HEK293 (cell line): ENCODE results near the gene ADSS1.

Source experiments
- CTCF ChIA-PET: fragments of 350-600 bp; formaldehyde crosslinking; extraction: SDS; loops from one replicate; lab custom pipeline; 2021; ENCODE audit warnings: antibody characterized with exemption; lab: Yijun Ruan, JAX
- POLR2A ChIA-PET: fragments of 300-600 bp; formaldehyde crosslinking; extraction: SDS; loops from one replicate; lab custom pipeline; 2020; ENCODE audit warnings: antibody characterized with exemption, inconsistent platforms; lab: Yijun Ruan, JAX
- H3K27ac ChIP-seq: fragments of 200-500 bp; sonication (Bioruptor generic); 2 replicates; pipeline ENCODE4 v1.5.1; 2014; ENCODE audit warnings: low read depth, low read length, control low read depth, inconsistent platforms; ENCODE audit errors: extremely low read depth
- H3K36me3 ChIP-seq, 2 experiments: fragments of 200-500 bp in 1 of 2; sonication (Bioruptor generic) in 1 of 2; 1 replicate in 1 of 2; 2 replicates in 1 of 2; pipeline ENCODE4 v1.5.1; 2014 to 2017; ENCODE audit warnings: inconsistent platforms in 2 of 2, low read length in 2 of 2; ENCODE audit not compliant: control insufficient read depth in 2 of 2, insufficient read depth in 1 of 2
- H3K4me1 ChIP-seq: fragments of 200-500 bp; sonication (Bioruptor generic); 2 replicates; pipeline ENCODE4 v1.5.1; 2014; ENCODE audit warnings: mild to moderate bottlenecking, low read length, inconsistent platforms; ENCODE audit not compliant: control insufficient read depth, insufficient read depth
- H3K4me3 ChIP-seq: 2 replicates; pipeline ENCODE4 v1.5.1; 2011; ENCODE audit warnings: low read depth, mild to moderate bottlenecking, control low read depth, low read length, moderate library complexity
- H3K9me3 ChIP-seq: fragments of 200-500 bp; sonication (Bioruptor generic); 2 replicates; pipeline ENCODE4 v1.5.1; 2014; ENCODE audit warnings: low read depth, low read length, inconsistent platforms; ENCODE audit not compliant: control insufficient read depth, insufficient read depth
- HOXA7 ChIP-seq: sonication (generic); formaldehyde crosslinking; IDR thresholded peaks from 2 replicates; pipeline ENCODE4 v1.8.1; 2022; ENCODE audit warnings: missing genetic modification reagents, borderline replicate concordance
- SETDB1 ChIP-seq: IDR thresholded peaks from one replicate; pipeline ENCODE4 v1.6.1; 2017; ENCODE audit warnings: mild to moderate bottlenecking, low read length, moderate library complexity, mixed read lengths; ENCODE audit not compliant: insufficient read length
- SP2 ChIP-seq: fragments of 450-650 bp; formaldehyde crosslinking; IDR thresholded peaks from 2 replicates; pipeline ENCODE4 v1.5.1; 2016; ENCODE audit warnings: missing biosample characterization, missing genetic modification characterization
- SP3 ChIP-seq: fragments of 450-650 bp; formaldehyde crosslinking; IDR thresholded peaks from 2 replicates; pipeline ENCODE4 v1.5.1; 2016; ENCODE audit warnings: missing biosample characterization, missing genetic modification characterization
- ZBTB17 ChIP-seq: fragments of 450-650 bp; formaldehyde crosslinking; IDR thresholded peaks from 2 replicates; pipeline ENCODE4 v1.5.1; 2016; ENCODE audit warnings: missing biosample characterization, missing genetic modification characterization
- ZBTB8A ChIP-seq: fragments of 450-650 bp; formaldehyde crosslinking; IDR thresholded peaks from 2 replicates; pipeline ENCODE4 v1.5.1; 2016; ENCODE audit warnings: missing biosample characterization, missing genetic modification characterization
- ZNF114 ChIP-seq: fragments of 450-650 bp; formaldehyde crosslinking; IDR thresholded peaks from 2 replicates; pipeline ENCODE4 v1.5.0; 2017; ENCODE audit warnings: missing biosample characterization, missing genetic modification characterization
- ZNF184 ChIP-seq: fragments of 450-650 bp; IDR thresholded peaks from 2 replicates; pipeline ENCODE4 v1.5.1; 2018; ENCODE audit warnings: missing biosample characterization, mild to moderate bottlenecking, missing genetic modification characterization
- ZNF214 ChIP-seq: fragments of 450-650 bp; formaldehyde crosslinking; IDR thresholded peaks from 2 replicates; pipeline ENCODE4 v1.5.1; 2017; ENCODE audit warnings: missing biosample characterization, mild to moderate bottlenecking, missing genetic modification characterization, borderline replicate concordance
- ZNF24 ChIP-seq: fragments of 450-650 bp; formaldehyde crosslinking; IDR thresholded peaks from 2 replicates; pipeline ENCODE4 v1.5.1; 2016; ENCODE audit warnings: missing biosample characterization, missing genetic modification characterization
- ZNF416 ChIP-seq: fragments of 450-650 bp; formaldehyde crosslinking; IDR thresholded peaks from 2 replicates; pipeline ENCODE4 v1.5.1; 2016; ENCODE audit warnings: missing biosample characterization, missing genetic modification characterization
- ZNF433 ChIP-seq: fragments of 450-650 bp; formaldehyde crosslinking; IDR thresholded peaks from 2 replicates; pipeline ENCODE4 v1.5.1; 2016; ENCODE audit warnings: missing biosample characterization, missing genetic modification characterization, low read depth
- ZNF544 ChIP-seq: fragments of 450-650 bp; formaldehyde crosslinking; IDR thresholded peaks from 2 replicates; pipeline ENCODE4 v1.5.0; 2017; ENCODE audit warnings: missing biosample characterization, missing genetic modification characterization
- ZNF555 ChIP-seq: fragments of 450-650 bp; formaldehyde crosslinking; conservative IDR thresholded peaks from 2 replicates; pipeline ENCODE4 v1.5.1; 2017; ENCODE audit warnings: missing biosample characterization, mild to moderate bottlenecking, missing genetic modification characterization, inconsistent platforms
- ZNF558 ChIP-seq: fragments of 450-650 bp; formaldehyde crosslinking; IDR thresholded peaks from 2 replicates; pipeline ENCODE4 v1.5.1; 2016; ENCODE audit warnings: missing biosample characterization, missing genetic modification characterization
- ZNF561 ChIP-seq: fragments of 450-650 bp; IDR thresholded peaks from 2 replicates; pipeline ENCODE4 v1.5.1; 2018; ENCODE audit warnings: missing biosample characterization, missing genetic modification characterization, borderline replicate concordance
- ZNF596 ChIP-seq: fragments of 450-650 bp; IDR thresholded peaks from 2 replicates; pipeline ENCODE4 v1.5.0; 2018; ENCODE audit warnings: missing biosample characterization, mild to moderate bottlenecking, missing genetic modification characterization, moderate library complexity
- ZNF610 ChIP-seq: fragments of 450-650 bp; formaldehyde crosslinking; IDR thresholded peaks from 2 replicates; pipeline ENCODE4 v1.5.1; 2016; ENCODE audit warnings: missing biosample characterization, missing genetic modification characterization, borderline replicate concordance
- ZNF626 ChIP-seq: fragments of 450-650 bp; sonication (Bioruptor Pico); formaldehyde crosslinking; IDR thresholded peaks from 2 replicates; pipeline ENCODE4 v1.5.1; 2018; ENCODE audit warnings: missing biosample characterization, missing genetic modification characterization, inconsistent platforms
- ZNF664 ChIP-seq: fragments of 450-650 bp; formaldehyde crosslinking; IDR thresholded peaks from 2 replicates; pipeline ENCODE4 v1.5.1; 2016; ENCODE audit warnings: missing biosample characterization, missing genetic modification characterization
- ZNF701 ChIP-seq: fragments of 450-650 bp; formaldehyde crosslinking; IDR thresholded peaks from 2 replicates; pipeline ENCODE4 v1.5.1; 2016; ENCODE audit warnings: missing biosample characterization, missing genetic modification characterization
- TF ChIP-seq, protein P1 (sequence below): fragments of 450-650 bp; formaldehyde crosslinking; IDR thresholded peaks from 2 replicates; pipeline ENCODE4 v1.5.1; 2017; ENCODE audit warnings: missing biosample characterization, missing genetic modification characterization
- TF ChIP-seq, protein P2 (sequence below): fragments of 450-650 bp; formaldehyde crosslinking; IDR thresholded peaks from 2 replicates; pipeline ENCODE4 v1.5.1; 2016; ENCODE audit warnings: missing biosample characterization, missing genetic modification characterization

Gene ADSS1

DNA sequence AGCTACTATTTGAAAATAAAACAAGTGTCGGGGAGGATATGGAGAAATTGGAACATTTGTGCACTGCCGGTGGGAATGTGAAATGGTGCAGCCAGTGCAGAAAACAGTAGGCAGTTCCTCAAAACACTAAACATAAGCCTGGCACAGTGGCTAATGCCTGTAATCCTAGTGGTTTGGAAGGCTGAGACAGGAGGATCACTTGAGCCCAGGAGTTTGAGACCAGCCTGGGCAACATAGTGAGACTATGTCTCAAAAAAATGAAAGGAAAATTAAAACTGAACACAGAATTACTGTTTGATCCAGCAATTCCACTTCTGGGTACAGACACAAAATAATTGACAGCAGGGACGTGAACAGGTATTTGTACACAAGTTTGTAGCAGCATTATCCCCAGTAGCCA, 41.5 kb downstream of the ADSS1 start (continued):
- TF ChIP-seq, protein P1, sequence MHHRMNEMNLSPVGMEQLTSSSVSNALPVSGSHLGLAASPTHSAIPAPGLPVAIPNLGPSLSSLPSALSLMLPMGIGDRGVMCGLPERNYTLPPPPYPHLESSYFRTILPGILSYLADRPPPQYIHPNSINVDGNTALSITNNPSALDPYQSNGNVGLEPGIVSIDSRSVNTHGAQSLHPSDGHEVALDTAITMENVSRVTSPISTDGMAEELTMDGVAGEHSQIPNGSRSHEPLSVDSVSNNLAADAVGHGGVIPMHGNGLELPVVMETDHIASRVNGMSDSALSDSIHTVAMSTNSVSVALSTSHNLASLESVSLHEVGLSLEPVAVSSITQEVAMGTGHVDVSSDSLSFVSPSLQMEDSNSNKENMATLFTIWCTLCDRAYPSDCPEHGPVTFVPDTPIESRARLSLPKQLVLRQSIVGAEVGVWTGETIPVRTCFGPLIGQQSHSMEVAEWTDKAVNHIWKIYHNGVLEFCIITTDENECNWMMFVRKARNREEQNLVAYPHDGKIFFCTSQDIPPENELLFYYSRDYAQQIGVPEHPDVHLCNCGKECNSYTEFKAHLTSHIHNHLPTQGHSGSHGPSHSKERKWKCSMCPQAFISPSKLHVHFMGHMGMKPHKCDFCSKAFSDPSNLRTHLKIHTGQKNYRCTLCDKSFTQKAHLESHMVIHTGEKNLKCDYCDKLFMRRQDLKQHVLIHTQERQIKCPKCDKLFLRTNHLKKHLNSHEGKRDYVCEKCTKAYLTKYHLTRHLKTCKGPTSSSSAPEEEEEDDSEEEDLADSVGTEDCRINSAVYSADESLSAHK (tag by site-specific recombination): no peak
- no peak for TF ChIP-seq SP2 (tag by site-specific recombination)

DNA sequence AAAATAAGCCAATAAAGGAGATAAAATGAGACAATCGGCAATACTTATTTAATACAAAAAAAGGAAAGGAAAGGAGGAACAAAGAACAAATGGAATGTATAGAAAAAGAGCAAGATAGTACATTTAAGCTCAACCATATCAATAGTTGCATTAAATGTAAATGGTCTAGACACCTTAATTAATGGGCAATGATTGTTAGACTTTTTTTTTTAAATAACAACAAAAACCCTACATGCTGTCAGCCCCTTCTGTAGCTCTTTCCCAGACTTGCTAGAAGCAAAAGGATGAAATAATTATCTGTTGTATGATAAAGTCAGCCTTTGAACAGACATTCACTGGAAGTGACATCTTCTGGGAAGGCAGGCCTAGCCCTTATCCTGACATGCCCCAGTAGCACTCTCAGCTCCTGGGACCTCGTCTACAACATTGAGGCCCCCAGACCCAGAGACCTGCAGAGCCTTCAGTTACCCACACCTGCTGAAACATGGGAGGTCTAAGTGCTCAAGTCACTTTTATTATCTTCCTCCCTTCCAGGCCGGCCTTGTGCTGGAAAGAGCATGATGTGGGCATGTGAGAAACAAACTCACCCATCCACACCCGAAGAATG, 42.3 kb downstream of the ADSS1 start:
- POLR2A ChIA-PET: interaction anchor here (2.0 kb wide), 1 partner anchor 13 kb away, joined by 8 read pairs; the partner anchor contains the start of gene SIVA1
- no peak overlapping the region for H3K27ac ChIP-seq
- H3K9me3 ChIP-seq: no peaks in the 10 kb centered on the region

GRCh38 chr14:104766863-104767633, 43.0 kb downstream of the ADSS1 start:
- Histone ChIP-seq H3K4me3 (no peak overlapping the region), H3K27ac (no peak overlapping the region), H3K36me3 (peaks cover 2 to 29% of the 10 kb centered on the region in 2 experiments; a peak in 2 of 3 replicates), H3K9me3 (no peaks in the 10 kb centered on the region), H3K4me1 (peaks cover 4% of the 10 kb centered on the region; the same call in 1 of the 2 replicates)
- POLR2A ChIA-PET: no interaction called here
- TF ChIP-seq ZNF558 (tag by site-specific recombination) (no peak), ZNF24 (no peak), ZNF544 (tag by site-specific recombination) (no peak), SP3 (tag by site-specific recombination) (no peak), ZNF596 (tag by site-specific recombination) (no peak), ZNF555 (tag by site-specific recombination) (no peak), ZNF610 (tag by site-specific recombination) (no peak), ZNF184 (tag by site-specific recombination) (no peak), ZNF664 (tag by site-specific recombination) (no peak), ZNF701 (tag by site-specific recombination) (no peak), ZNF561 (tag by site-specific recombination) (no peak), ZBTB8A (tag by site-specific recombination) (no peak), ZNF214 (no peak), ZBTB17 (tag by site-specific recombination) (no peak), ZNF416 (tag by site-specific recombination) (no peak), ZNF626 (tag by site-specific recombination) (no peak), ZNF114 (tag by site-specific recombination) (no peak)
- TF ChIP-seq, protein P2, sequence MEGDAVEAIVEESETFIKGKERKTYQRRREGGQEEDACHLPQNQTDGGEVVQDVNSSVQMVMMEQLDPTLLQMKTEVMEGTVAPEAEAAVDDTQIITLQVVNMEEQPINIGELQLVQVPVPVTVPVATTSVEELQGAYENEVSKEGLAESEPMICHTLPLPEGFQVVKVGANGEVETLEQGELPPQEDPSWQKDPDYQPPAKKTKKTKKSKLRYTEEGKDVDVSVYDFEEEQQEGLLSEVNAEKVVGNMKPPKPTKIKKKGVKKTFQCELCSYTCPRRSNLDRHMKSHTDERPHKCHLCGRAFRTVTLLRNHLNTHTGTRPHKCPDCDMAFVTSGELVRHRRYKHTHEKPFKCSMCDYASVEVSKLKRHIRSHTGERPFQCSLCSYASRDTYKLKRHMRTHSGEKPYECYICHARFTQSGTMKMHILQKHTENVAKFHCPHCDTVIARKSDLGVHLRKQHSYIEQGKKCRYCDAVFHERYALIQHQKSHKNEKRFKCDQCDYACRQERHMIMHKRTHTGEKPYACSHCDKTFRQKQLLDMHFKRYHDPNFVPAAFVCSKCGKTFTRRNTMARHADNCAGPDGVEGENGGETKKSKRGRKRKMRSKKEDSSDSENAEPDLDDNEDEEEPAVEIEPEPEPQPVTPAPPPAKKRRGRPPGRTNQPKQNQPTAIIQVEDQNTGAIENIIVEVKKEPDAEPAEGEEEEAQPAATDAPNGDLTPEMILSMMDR: no peak
- CTCF ChIA-PET: interaction anchor here (0.6 to 3.2 kb wide), 6 partner anchors 13 to 103 kb away, joined by 3 to 17 read pairs (median 10); no protein-coding TSS in a partner anchor

More for the DNA sequence above, 42.3 kb downstream of the ADSS1 start:
- Histone ChIP-seq H3K4me1 (peaks cover 4% of the 10 kb centered on the region; the same call in 1 of the 2 replicates), H3K4me3 (no peak overlapping the region), H3K36me3 (peaks cover 8 to 29% of the 10 kb centered on the region in 2 experiments; a peak in 2 of 3 replicates)
- TF ChIP-seq SETDB1 (peak; percentile 65), HOXA7 (no peak), ZNF433 (tag by site-specific recombination) (no peak)
- TF ChIP-seq, all 188 proteins: peak for 1
- CTCF ChIA-PET: interaction anchor here (0.6 to 3.2 kb wide), 9 partner anchors 12 to 321 kb away, joined by 3 to 17 read pairs (median 3); no protein-coding TSS in a partner anchor
